Measurements from ENCODE around the gene IGSF21.

- TF ChIP-seq EGR1 (IDR thresholded peaks at IDR 0.05; ENCODE audit: borderline replicate concordance, low read depth, low read length) (no peak), POLR2AphosphoS5 (IDR thresholded peaks at IDR 0.05; ENCODE audit: low read depth, low read length) (no peak), HDAC2 (IDR thresholded peaks at IDR 0.05; ENCODE audit: borderline replicate concordance in 1 of 2, low read depth in 2 of 2, low read length in 2 of 2) (no peak), CTCF (IDR thresholded peaks at IDR 0.05; ENCODE audit: control extremely low read depth in 1 of 3, insufficient read depth in 1 of 3, low read depth in 1 of 3, low read length in 3 of 3) (no peak), BRCA1 (IDR thresholded peaks at IDR 0.05; ENCODE audit: low read depth, low read length) (no peak), POU5F1 (IDR thresholded peaks at IDR 0.05; ENCODE audit: low read depth, low read length) (no peak), EZH2 (IDR thresholded peaks at IDR 0.05; ENCODE audit: low read depth, low read length, severe bottlenecking) (no peak), SRF (IDR thresholded peaks at IDR 0.05; ENCODE audit: low read depth, low read length) (no peak), RFX5 (IDR thresholded peaks at IDR 0.05; ENCODE audit: borderline replicate concordance, low read depth, low read length) (no peak), TAF1 (IDR thresholded peaks at IDR 0.05; ENCODE audit: low read depth, low read length) (no peak), SUZ12 (IDR thresholded peaks at IDR 0.05; ENCODE audit: low read length) (no peak)
Measured at GRCh38 chr1:18142471-18142870, 34.9 kb downstream of the IGSF21 start.
